Fibroblast of mammary gland (primary cell): ENCODE results near the gene TEFM.

ENCODE experiments used
- DNase-seq: peaks from one replicate; pipeline ENCODE4 v3.0.0-alpha.2; 2010; ENCODE audit warnings: low read depth
- H3K4me3 ChIP-seq: 2 replicates; pipeline ENCODE4 v1.5.1; 2011; ENCODE audit warnings: low read depth, mild to moderate bottlenecking, low read length, moderate library complexity; ENCODE audit not compliant: control insufficient read depth
- TF ChIP-seq, protein P1 (sequence below): conservative IDR thresholded peaks from 2 replicates; pipeline ENCODE4 v1.5.1; 2011; ENCODE audit warnings: low read depth, low read length, inconsistent platforms; ENCODE audit not compliant: control insufficient read depth, insufficient read depth

The TEFM gene

DNA sequence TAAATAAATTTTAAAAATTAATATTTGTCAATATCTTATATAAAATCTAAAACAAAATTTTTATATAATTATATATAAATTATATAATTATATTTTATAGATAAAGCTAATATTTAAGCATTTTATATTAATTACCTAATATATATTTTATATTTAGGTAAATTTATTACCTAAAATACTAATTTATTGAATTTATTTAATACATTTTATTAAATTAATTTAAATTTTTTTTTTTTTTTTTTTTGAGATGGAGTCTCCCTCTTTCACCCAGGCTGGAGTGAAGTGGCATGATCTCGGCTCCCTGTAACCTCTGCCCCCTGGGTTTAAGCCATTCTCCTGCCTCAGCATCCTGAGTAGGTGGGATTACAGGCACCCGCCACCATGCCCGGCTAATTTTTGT lies 51.9 kb downstream of the TEFM start:
- TF ChIP-seq, protein P1, sequence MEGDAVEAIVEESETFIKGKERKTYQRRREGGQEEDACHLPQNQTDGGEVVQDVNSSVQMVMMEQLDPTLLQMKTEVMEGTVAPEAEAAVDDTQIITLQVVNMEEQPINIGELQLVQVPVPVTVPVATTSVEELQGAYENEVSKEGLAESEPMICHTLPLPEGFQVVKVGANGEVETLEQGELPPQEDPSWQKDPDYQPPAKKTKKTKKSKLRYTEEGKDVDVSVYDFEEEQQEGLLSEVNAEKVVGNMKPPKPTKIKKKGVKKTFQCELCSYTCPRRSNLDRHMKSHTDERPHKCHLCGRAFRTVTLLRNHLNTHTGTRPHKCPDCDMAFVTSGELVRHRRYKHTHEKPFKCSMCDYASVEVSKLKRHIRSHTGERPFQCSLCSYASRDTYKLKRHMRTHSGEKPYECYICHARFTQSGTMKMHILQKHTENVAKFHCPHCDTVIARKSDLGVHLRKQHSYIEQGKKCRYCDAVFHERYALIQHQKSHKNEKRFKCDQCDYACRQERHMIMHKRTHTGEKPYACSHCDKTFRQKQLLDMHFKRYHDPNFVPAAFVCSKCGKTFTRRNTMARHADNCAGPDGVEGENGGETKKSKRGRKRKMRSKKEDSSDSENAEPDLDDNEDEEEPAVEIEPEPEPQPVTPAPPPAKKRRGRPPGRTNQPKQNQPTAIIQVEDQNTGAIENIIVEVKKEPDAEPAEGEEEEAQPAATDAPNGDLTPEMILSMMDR: no peak
- no peak overlapping the region for H3K4me3 ChIP-seq
- no peak for DNase-seq
